ENCODE results near the gene SLC6A17.
A peak's percentile ranks its signal among the peaks of the same experiment; 100 is the strongest.

Gene SLC6A17

DNA sequence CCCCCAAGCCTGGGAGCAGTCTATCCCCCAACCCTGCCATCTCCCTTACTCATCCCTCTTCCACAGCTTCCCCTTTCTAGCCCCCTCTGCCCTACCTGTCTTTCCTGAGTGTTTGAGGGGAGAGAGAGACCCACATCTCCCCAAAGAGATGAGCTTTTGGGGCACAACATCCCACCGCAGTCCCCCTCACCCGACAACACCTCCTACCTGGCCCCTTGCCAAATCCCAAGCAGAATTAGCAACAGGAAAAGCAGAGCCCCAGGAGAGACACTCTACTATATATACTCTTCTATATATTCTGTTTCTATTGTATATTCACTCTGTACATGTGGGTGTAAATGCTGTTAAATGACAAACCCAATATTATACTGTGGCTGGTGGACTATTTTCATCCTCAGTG is 49.9 kb downstream of the SLC6A17 start:
- no peak for DNase-seq (ENCODE audit: low read depth)
- H3K4me3 ChIP-seq (ENCODE audit: low read length): no peak overlapping the region
- TF ChIP-seq, protein P1, sequence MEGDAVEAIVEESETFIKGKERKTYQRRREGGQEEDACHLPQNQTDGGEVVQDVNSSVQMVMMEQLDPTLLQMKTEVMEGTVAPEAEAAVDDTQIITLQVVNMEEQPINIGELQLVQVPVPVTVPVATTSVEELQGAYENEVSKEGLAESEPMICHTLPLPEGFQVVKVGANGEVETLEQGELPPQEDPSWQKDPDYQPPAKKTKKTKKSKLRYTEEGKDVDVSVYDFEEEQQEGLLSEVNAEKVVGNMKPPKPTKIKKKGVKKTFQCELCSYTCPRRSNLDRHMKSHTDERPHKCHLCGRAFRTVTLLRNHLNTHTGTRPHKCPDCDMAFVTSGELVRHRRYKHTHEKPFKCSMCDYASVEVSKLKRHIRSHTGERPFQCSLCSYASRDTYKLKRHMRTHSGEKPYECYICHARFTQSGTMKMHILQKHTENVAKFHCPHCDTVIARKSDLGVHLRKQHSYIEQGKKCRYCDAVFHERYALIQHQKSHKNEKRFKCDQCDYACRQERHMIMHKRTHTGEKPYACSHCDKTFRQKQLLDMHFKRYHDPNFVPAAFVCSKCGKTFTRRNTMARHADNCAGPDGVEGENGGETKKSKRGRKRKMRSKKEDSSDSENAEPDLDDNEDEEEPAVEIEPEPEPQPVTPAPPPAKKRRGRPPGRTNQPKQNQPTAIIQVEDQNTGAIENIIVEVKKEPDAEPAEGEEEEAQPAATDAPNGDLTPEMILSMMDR (conservative IDR thresholded peaks at IDR 0.05; ENCODE audit: low read length): no peak

DNA sequence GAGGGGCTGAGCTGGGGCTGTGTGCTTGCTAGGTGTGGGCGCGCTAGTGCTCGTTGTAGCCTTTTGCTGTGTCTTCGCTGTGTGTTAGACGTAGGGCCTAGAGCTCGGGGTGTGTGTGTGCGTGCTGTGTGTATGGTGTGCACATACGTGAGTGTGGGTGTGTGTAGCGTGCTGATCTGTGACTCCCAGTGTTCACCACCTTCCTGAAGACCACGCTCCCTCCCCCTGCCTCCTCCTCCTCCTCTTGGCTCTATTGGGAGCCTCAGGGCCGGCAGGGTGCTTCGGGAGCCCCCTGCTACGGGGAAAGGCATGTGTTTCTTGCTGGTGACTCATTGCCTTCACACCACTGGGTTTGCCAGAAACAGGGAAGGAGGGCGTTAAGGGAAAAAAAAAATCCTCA is 50.4 kb downstream of the SLC6A17 start:
- TF ChIP-seq, protein P1 (conservative IDR thresholded peaks at IDR 0.05; ENCODE audit: low read length): no peak
- no peak overlapping the region for H3K4me3 ChIP-seq (ENCODE audit: low read length)
- DNase-seq (ENCODE audit: low read depth): no peak

DNA sequence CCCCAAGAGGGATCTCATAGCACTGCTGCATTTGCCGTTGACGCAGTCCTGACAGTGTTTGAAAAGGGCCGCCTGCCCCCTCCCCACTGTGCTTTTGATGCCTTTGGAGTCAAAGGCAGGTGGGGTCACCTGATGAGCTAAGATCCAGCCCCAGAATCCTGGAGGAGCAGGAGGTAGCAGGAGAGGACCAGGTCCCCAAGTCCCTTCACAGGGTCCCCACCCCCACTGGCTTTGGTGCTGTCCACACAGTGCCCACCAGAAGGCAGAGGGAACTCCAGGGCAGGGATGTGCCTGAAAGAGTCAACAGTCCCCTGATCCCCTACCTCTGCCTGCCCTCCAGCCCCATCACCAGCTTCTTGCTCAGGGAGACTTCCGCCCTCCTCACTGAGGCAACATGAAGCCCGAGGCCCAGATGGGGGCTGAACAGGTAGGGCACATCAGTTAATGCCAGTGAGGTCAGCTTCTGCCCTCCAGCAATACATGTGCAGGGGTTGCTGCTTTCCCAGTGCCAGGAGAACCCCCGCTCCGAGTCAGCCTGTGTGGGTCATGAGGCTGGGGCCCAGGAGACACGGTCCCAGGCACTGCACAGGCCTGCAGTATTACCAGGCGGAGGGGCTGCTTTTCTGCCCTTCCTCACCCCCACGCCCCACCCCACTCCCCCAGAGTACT is 51.0 kb downstream of the SLC6A17 start:
- TF ChIP-seq, protein P1 (conservative IDR thresholded peaks at IDR 0.05; ENCODE audit: low read length): no peak

DNA sequence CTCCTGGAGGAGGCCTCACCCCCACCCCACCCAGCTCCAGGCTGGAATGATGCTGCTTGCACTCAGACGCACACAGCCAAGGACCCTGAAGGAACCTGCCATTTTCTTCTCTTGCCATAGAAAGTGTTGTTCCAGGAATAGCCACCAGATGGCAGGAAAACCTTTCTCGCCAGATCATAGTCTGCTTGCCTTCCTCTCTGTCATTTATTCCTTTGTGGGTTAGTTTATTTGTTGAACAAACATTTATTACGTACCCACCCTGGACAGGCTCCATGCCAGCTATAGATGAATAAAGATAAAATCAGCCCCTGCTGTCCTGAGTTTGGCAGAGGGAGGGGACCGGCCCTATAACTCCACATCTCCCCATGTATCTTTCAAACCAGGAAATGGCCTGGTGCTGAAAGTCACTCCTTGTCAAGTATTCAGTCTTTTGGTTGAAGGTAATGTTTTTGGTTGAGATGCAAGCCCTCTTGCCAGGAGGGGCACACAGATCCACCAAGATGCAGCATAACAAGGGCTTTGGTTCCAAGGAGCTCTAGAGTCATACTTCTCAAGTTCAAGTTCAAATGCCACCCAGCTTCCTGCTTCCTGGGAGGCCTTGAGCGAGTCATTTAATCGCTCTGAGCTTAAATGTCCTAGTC is 52.8 kb downstream of the SLC6A17 start:
- peak; percentile 66 for DNase-seq (ENCODE audit: low read depth)
- no peak overlapping the region for H3K4me3 ChIP-seq (ENCODE audit: low read length)
- TF ChIP-seq, protein P1 (conservative IDR thresholded peaks at IDR 0.05; ENCODE audit: low read length): peak; percentile 92

More for the DNA sequence above, 51.0 kb downstream of the SLC6A17 start:
- no peak for DNase-seq (ENCODE audit: low read depth)
- no peak overlapping the region for H3K4me3 ChIP-seq (ENCODE audit: low read length)

DNA sequence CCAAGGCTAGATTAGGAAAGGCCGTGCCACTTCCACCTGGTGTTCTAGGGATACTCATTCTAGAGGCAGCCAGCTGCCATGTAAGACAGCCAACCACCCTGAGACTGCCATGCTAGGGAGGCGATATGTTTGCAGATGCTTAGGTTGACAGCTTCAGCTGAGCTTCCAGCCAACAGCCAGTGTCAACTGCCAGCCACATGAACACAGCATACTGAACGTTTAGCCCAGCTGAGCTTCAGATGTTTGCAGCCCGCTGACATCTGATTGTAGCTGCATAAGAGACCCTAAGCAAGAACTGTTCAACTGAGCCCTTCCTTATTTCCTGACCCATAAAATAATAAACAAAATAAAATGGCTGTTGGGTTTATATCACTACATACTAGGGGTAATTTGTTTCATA is 54.9 kb downstream of the SLC6A17 start:
- TF ChIP-seq, protein P1 (conservative IDR thresholded peaks at IDR 0.05; ENCODE audit: low read length): no peak
- DNase-seq (ENCODE audit: low read depth): no peak
- H3K4me3 ChIP-seq (ENCODE audit: low read length): no peak overlapping the region

DNA sequence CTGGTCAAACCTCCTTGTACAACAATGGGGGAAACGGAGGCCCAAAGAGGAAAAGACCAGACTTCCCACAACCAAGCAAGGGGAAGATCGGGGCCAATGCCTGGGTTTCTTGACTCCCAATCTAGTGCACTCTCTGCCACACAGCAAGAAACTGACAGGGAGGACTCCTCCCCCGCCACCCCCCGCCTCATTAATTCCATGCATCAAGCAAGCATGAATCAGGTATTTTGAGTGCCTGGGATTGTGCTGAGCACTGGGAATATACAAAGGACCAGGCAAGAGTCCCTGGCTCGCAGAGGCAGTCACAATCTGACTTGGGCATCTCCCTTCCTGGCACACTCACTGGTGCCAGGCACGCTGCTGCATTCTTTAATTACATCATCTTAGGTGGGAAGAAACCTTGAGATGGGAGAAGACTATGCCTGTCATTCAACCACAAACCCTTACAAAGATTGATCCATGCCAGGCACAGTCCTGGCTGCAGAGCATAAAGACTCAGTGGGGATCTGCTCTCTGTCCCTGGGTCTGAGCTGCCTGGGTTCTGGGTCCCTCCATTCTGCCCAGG is 55.4 kb downstream of the SLC6A17 start:
- TF ChIP-seq, protein P1 (conservative IDR thresholded peaks at IDR 0.05; ENCODE audit: low read length): no peak
- no peak overlapping the region for H3K4me3 ChIP-seq (ENCODE audit: low read length)
- DNase-seq (ENCODE audit: low read depth): no peak

All from AG10803 (cell line).